ENCODE measurements around the gene ZNF862. TPM values are rescaled to one million over a fixed set of nuclear protein-coding genes. Genes with fewer than 3 reads are reported as not detected.

Gene ZNF862
- total and polyA plus RNA-seq, 2 of the 8 experiments (the other 6 are each of a cell fraction or from before 2014, with no cell fraction given), result 1.8 to 3.9 TPM

GRCh38 chr7:149877890-149878522 lies 39.8 kb downstream of the ZNF862 start:
- TF ChIP-seq MAX (IDR thresholded peaks at IDR 0.05) (no peak), RNF2 (IDR thresholded peaks at IDR 0.05; ENCODE audit: borderline replicate concordance, low read depth, low read length, missing control alignments, poor library complexity, severe bottlenecking) (no peak), BRCA1 (IDR thresholded peaks at IDR 0.05; ENCODE audit: low read depth, low read length) (no peak), SUZ12 (IDR thresholded peaks at IDR 0.05; ENCODE audit: low read length) (no peak), ATF3 (IDR thresholded peaks at IDR 0.05; ENCODE audit: insufficient read depth, low read depth, low read length) (no peak), CREB1 (IDR thresholded peaks at IDR 0.05) (no peak), RXRA (IDR thresholded peaks at IDR 0.05; ENCODE audit: insufficient read depth, low read depth, low read length) (no peak), KDM5A (IDR thresholded peaks at IDR 0.05; ENCODE audit: low read length) (no peak), SAP30 (IDR thresholded peaks at IDR 0.05; ENCODE audit: insufficient read depth, insufficient replicate concordance, low read length) (no peak), KDM1A (IDR thresholded peaks at IDR 0.05; ENCODE audit: borderline replicate concordance, low read length) (no peak), POU5F1 (IDR thresholded peaks at IDR 0.05; ENCODE audit: low read depth, low read length) (no peak)
- Histone ChIP-seq H4K5ac (ENCODE audit: insufficient read length, low read depth, low read length) (no peak overlapping the region), H3K56ac (replicated peaks; ENCODE audit: insufficient read length, low read depth, low read length) (no peak overlapping the region), H3K4me2 (ENCODE audit: insufficient read depth in 1 of 2, low read depth in 2 of 2, low read length in 2 of 2) (no peak overlapping the region), H2BK12ac (ENCODE audit: low read depth, low read length) (no peak overlapping the region), H2BK5ac (ENCODE audit: low read depth, low read length) (no peak overlapping the region), H3K14ac (ENCODE audit: insufficient read length) (no peak overlapping the region), H3K23me2 (ENCODE audit: low read depth, low read length) (peaks cover 10% of the 10 kb centered on the region; the same call in 1 of the 2 replicates), H3K18ac (ENCODE audit: extremely low read depth, low read length) (no peak overlapping the region), H3K4me1 (replicated peaks in 1 of 4; ENCODE audit: control insufficient read depth in 3 of 4, insufficient read depth in 4 of 4, low read length in 3 of 4) (peaks cover 0 to 5% (median under 1%) of the 10 kb centered on the region in 4 experiments; a peak in 3 of 7 replicates), H2BK120ac (replicated peaks; ENCODE audit: low read depth, low read length) (no peak overlapping the region), H4K91ac (replicated peaks; ENCODE audit: insufficient read length, low read length) (no peak overlapping the region), H4K8ac (ENCODE audit: extremely low read depth, insufficient read depth, low read length) (peak overlapping the region; percentile 22; the same call in 1 of the 2 replicates), H2BK15ac (ENCODE audit: low read length) (no peak overlapping the region), H3K9ac (replicated peaks in 1 of 4; ENCODE audit: extremely low read depth in 1 of 4, low read depth in 3 of 4, low read length in 3 of 4) (no peak overlapping the region), H3K79me2 (ENCODE audit: control insufficient read depth in 1 of 2, insufficient read depth in 2 of 2, low read length in 2 of 2) (no peaks in the 10 kb centered on the region), H3K27ac (ENCODE audit: low read depth, low read length) (no peak overlapping the region), H3K36me3 (ENCODE audit: control insufficient read depth in 2 of 4, insufficient read depth in 4 of 4, low read length in 3 of 4) (no peaks in the 10 kb centered on the region), H4K20me1 (replicated peaks in 1 of 2; ENCODE audit: control insufficient read depth in 1 of 2, insufficient read depth in 2 of 2, low read length in 2 of 2) (no peaks in the 10 kb centered on the region), H2AK5ac (ENCODE audit: low read depth, low read length) (no peak overlapping the region), H3K27me3 (replicated peaks in 1 of 4; ENCODE audit: control insufficient read depth in 3 of 4, extremely low read depth in 1 of 4, insufficient read depth in 3 of 4, low read length in 3 of 4) (peaks cover 0 to 17% (median 13%) of the 10 kb centered on the region in 4 experiments; a peak in 6 of 7 replicates), H3K4ac (replicated peaks; ENCODE audit: insufficient read length, low read depth, low read length) (no peak overlapping the region), H2BK20ac (ENCODE audit: low read length) (no peak overlapping the region), H3K23ac (ENCODE audit: insufficient read length) (no peak overlapping the region), H3K79me1 (ENCODE audit: low read depth, low read length) (no peaks in the 10 kb centered on the region), H3K9me3 (ENCODE audit: insufficient read depth in 2 of 2, low read depth in 1 of 2, low read length in 1 of 2) (no peaks in the 10 kb centered on the region), H3K4me3 (ENCODE audit: extremely low read depth in 1 of 4, insufficient read depth in 2 of 4, low read depth in 3 of 4, low read length in 4 of 4) (no peak overlapping the region), H2AFZ (ENCODE audit: low read length) (no peak overlapping the region)
- DNase-seq (ENCODE audit: low read depth in 1 of 2, low spot score in 2 of 2) (no peak), FAIRE-seq (no peak)
- CTCF ChIA-PET (ENCODE audit: partially characterized antibody), result interaction anchor here (1.7 kb wide), 1 partner anchor 17 kb away, joined by 5 read pairs; no protein-coding TSS in a partner anchor
- WGBS, 2 experiments (ENCODE audit: extremely low coverage in 1 of 2, insufficient coverage in 1 of 2, insufficient read length in 1 of 2, insufficient replicate concordance in 2 of 2, low coverage in 1 of 2, low lambda C conversion rate in 2 of 2, missing lambda C conversion rate in 1 of 2), result 83% methylated on average over 14 of the region's 16 CpGs; no CpG with 5 or more reads in 1 of the 2 experiments
- POLR2A ChIA-PET (ENCODE audit: partially characterized antibody), result no interaction called here
